GM12878 (cell line): Measurements from ENCODE around the gene GRIN2D.

Source experiments
- CBFB ChIP-seq: IDR thresholded peaks from 2 replicates; pipeline ENCODE4 v1.6.1; 2016; ENCODE audit warnings: antibody characterized with exemption, low read depth
- CEBPB ChIP-seq, 2 experiments: fragments of 150-350 bp in 1 of 2; IDR thresholded peaks; 2 replicates each; pipeline ENCODE4 v1.6.1; 2012 to 2014; ENCODE audit warnings: low read depth in 2 of 2, low read length in 2 of 2, borderline replicate concordance in 1 of 2, inconsistent platforms in 1 of 2
- CHD4 ChIP-seq: fragments of 200-600 bp; sonication (generic); IDR thresholded peaks from 2 replicates; pipeline ENCODE4 v1.6.1; 2016; ENCODE audit warnings: mild to moderate bottlenecking
- CTCF ChIP-seq, 3 experiments: IDR thresholded peaks in 2 of 3; conservative IDR thresholded peaks in 1 of 3; 2 replicates each; pipeline ENCODE4 v1.5.1; 2011; ENCODE audit warnings: low read depth in 3 of 3, low read length in 3 of 3, mild to moderate bottlenecking in 3 of 3, control low read depth in 2 of 3, moderate library complexity in 2 of 3, inconsistent platforms in 1 of 3, mixed read lengths in 1 of 3; ENCODE audit not compliant: control insufficient read depth in 2 of 3, insufficient read depth in 1 of 3; ENCODE audit errors: extremely low read depth in 1 of 3
- EGR1 ChIP-seq, 2 experiments: IDR thresholded peaks; 1 replicate in 1 of 2; 2 replicates in 1 of 2; pipeline ENCODE4 v1.6.1; 2011 to 2012; ENCODE audit warnings: low read depth in 2 of 2, low read length in 2 of 2, borderline replicate concordance in 1 of 2, mild to moderate bottlenecking in 1 of 2, moderate library complexity in 1 of 2
- FOS ChIP-seq: IDR thresholded peaks from 3 replicates; pipeline ENCODE4 v1.6.1; 2011; ENCODE audit warnings: borderline replicate concordance; ENCODE audit not compliant: insufficient read length; ENCODE audit errors: extremely low read depth
- JUND ChIP-seq: IDR thresholded peaks from 2 replicates; pipeline ENCODE4 v1.6.1; 2012; ENCODE audit warnings: low read depth, mild to moderate bottlenecking, low read length, improper control_type of control experiment, moderate library complexity
- RAD21 ChIP-seq: IDR thresholded peaks from 2 replicates; pipeline ENCODE4 v1.6.1; 2011; ENCODE audit warnings: mild to moderate bottlenecking, low read depth, low read length, moderate library complexity; ENCODE audit not compliant: insufficient read depth
- RELA ChIP-seq: fragments of 450-650 bp; IDR thresholded peaks from 2 replicates; pipeline ENCODE4 v1.8.0; 2014; ENCODE audit warnings: borderline replicate concordance; ENCODE audit not compliant: partially characterized antibody
- RUNX3 ChIP-seq: IDR thresholded peaks from 2 replicates; pipeline ENCODE4 v1.6.1; 2012; ENCODE audit warnings: low read length, inconsistent platforms
- SIX5 ChIP-seq: IDR thresholded peaks from 2 replicates; pipeline ENCODE4 v1.6.1; 2011; ENCODE audit warnings: mild to moderate bottlenecking, low read depth, low read length, moderate library complexity; ENCODE audit not compliant: severe bottlenecking
- SP1 ChIP-seq: IDR thresholded peaks from one replicate; pipeline ENCODE4 v1.6.1; 2011; ENCODE audit warnings: low read depth, low read length
- TAF1 ChIP-seq: IDR thresholded peaks from 2 replicates; pipeline ENCODE4 v1.6.1; 2011; ENCODE audit warnings: mild to moderate bottlenecking, low read depth, low read length, borderline replicate concordance
- USF1 ChIP-seq: IDR thresholded peaks from 2 replicates; pipeline ENCODE4 v1.6.1; 2011; ENCODE audit warnings: borderline replicate concordance, low read depth, mild to moderate bottlenecking, moderate library complexity, mixed read lengths, low read length; ENCODE audit not compliant: insufficient read depth; ENCODE audit errors: extremely low read length

- TF ChIP-seq RELA: no peak
- TF ChIP-seq CTCF (IDR thresholded peaks at IDR 0.05 in 2 of 3, conservative IDR thresholded peaks at IDR 0.05 in 1 of 3; ENCODE audit: control insufficient read depth in 2 of 3, extremely low read depth in 1 of 3, insufficient read depth in 1 of 3, low read depth in 3 of 3, low read length in 3 of 3): no peak
- no peak for TF ChIP-seq RUNX3
- no peak for TF ChIP-seq USF1
- TF ChIP-seq EGR1 (IDR thresholded peaks at IDR 0.05; ENCODE audit: borderline replicate concordance in 1 of 2, low read depth in 2 of 2, low read length in 2 of 2): no peak
- TF ChIP-seq JUND: no peak
- no peak for TF ChIP-seq RAD21
- TF ChIP-seq CBFB: no peak
- no peak for TF ChIP-seq CEBPB (IDR thresholded peaks at IDR 0.05; ENCODE audit: borderline replicate concordance in 1 of 2, low read depth in 2 of 2, low read length in 2 of 2)
- TF ChIP-seq CHD4: no peak
- no peak for TF ChIP-seq TAF1
- TF ChIP-seq FOS: no peak
- no peak for TF ChIP-seq SP1
- TF ChIP-seq SIX5: no peak
These were observed 459 bp upstream of the GRIN2D start for GRCh38 chr19:48392860-48393558.
